Mesendoderm (in vitro differentiated cells): Measurements from ENCODE around the gene NRAP.
"Not testable (repeated sequence)": the region's sequence is repeated elsewhere in the genome, so short reads cannot be mapped to it uniquely, and the experiment has no call there.

Experiments used
- DNase-seq: peaks from one replicate; pipeline ENCODE4 v3.0.0; 2013
- H2AK5ac ChIP-seq: 2 replicates; pipeline ENCODE4 v1.6.1; 2013; ENCODE audit warnings: low read length, inconsistent platforms
- H2BK120ac ChIP-seq: 2 replicates; pipeline ENCODE4 v1.6.1; 2013; ENCODE audit warnings: low read depth, mild to moderate bottlenecking, low read length, moderate library complexity, mixed read lengths
- H2BK15ac ChIP-seq: replicated peaks from 2 replicates; pipeline ENCODE4 v1.6.1; 2013; ENCODE audit warnings: low read depth, mild to moderate bottlenecking, moderate library complexity
- H2BK5ac ChIP-seq: 2 replicates; pipeline ENCODE4 v1.6.1; 2013; ENCODE audit warnings: low read length, inconsistent platforms
- H3K18ac ChIP-seq: 2 replicates; pipeline ENCODE4 v1.6.1; 2013; ENCODE audit warnings: mild to moderate bottlenecking, low read length, mixed read lengths
- H3K23ac ChIP-seq: one replicate; pipeline ENCODE4 v1.6.1; 2013; ENCODE audit warnings: low read length
- H3K27ac ChIP-seq: 2 replicates; pipeline ENCODE4 v1.5.1; 2013; ENCODE audit warnings: low read depth, mild to moderate bottlenecking, inconsistent platforms, low read length, moderate library complexity
- H3K27me3 ChIP-seq: 2 replicates; pipeline ENCODE4 v1.6.1; 2013; ENCODE audit warnings: low read length, control low read depth, mild to moderate bottlenecking, inconsistent platforms; ENCODE audit not compliant: insufficient read depth, poor library complexity
- H3K36me3 ChIP-seq: 2 replicates; pipeline ENCODE4 v1.6.1; 2013; ENCODE audit warnings: low read length, inconsistent platforms; ENCODE audit not compliant: control insufficient read depth, insufficient read depth
- H3K4ac ChIP-seq: one replicate; pipeline ENCODE4 v1.6.1; 2013; ENCODE audit warnings: low read depth, mild to moderate bottlenecking, low read length, moderate library complexity
- H3K4me1 ChIP-seq: 2 replicates; pipeline ENCODE4 v1.6.1; 2013; ENCODE audit warnings: low read depth, low read length, inconsistent platforms; ENCODE audit not compliant: control insufficient read depth
- H3K4me2 ChIP-seq: 2 replicates; pipeline ENCODE4 v1.6.1; 2013; ENCODE audit warnings: low read length
- H3K4me3 ChIP-seq: 2 replicates; pipeline ENCODE4 v1.5.1; 2013; ENCODE audit warnings: mild to moderate bottlenecking, low read length
- H3K56ac ChIP-seq: one replicate; pipeline ENCODE4 v1.6.1; 2013; ENCODE audit warnings: low read length
- H3K79me1 ChIP-seq: 2 replicates; pipeline ENCODE4 v1.6.1; 2013; ENCODE audit warnings: low read length, inconsistent platforms
- H3K79me2 ChIP-seq: 2 replicates; pipeline ENCODE4 v1.6.1; 2013; ENCODE audit warnings: mild to moderate bottlenecking, low read length; ENCODE audit not compliant: control insufficient read depth, insufficient read depth
- H3K9ac ChIP-seq: 2 replicates; pipeline ENCODE4 v1.6.1; 2013; ENCODE audit warnings: low read length, inconsistent platforms
- H4K5ac ChIP-seq: one replicate; pipeline ENCODE4 v1.6.1; 2013; ENCODE audit warnings: low read length
- H4K8ac ChIP-seq: one replicate; pipeline ENCODE4 v1.6.1; 2013; ENCODE audit warnings: low read depth, mild to moderate bottlenecking, control low read depth, low read length, moderate library complexity
- WGBS: extraction: QIAGEN DNeasy Blood & Tissue Kit; methylation state at CpG from one replicate; pipeline ENCODE4 v1.1.7; 2013; ENCODE audit warnings: low lambda C conversion rate, missing lambda C conversion rate; ENCODE audit not compliant: insufficient coverage; ENCODE audit errors: extremely low coverage; 5-methylcytosine and 5-hydroxymethylcytosine counted together

Gene NRAP

GRCh38 chr10:113663142-113663541 is 699 bp downstream of the NRAP start:
- Histone ChIP-seq H3K23ac (no peak overlapping the region), H3K27me3 (no peaks in the 10 kb centered on the region), H2AK5ac (no peak overlapping the region), H3K36me3 (no peaks in the 10 kb centered on the region), H2BK15ac (no peak overlapping the region), H3K4me3 (no peak overlapping the region), H2BK5ac (no peak overlapping the region), H3K56ac (no peak overlapping the region), H3K79me1 (no peaks in the 10 kb centered on the region), H2BK120ac (no peak overlapping the region), H3K9ac (no peak overlapping the region), H3K4me2 (no peak overlapping the region), H3K27ac (no peak overlapping the region), H4K8ac (no peak overlapping the region), H4K5ac (no peak overlapping the region), H3K18ac (no peak overlapping the region), H3K4me1 (no peaks in the 10 kb centered on the region), H3K4ac (no peak overlapping the region), H3K79me2 (no peaks in the 10 kb centered on the region)
- no peak for DNase-seq
- WGBS: no CpG with 5 or more reads among the region's 5 CpGs

GRCh38 chr10:113661332-113661731 is 2.5 kb downstream of the NRAP start:
- DNase-seq: no peak
- no peaks in the 10 kb centered on the region for H3K79me2 ChIP-seq

DNA sequence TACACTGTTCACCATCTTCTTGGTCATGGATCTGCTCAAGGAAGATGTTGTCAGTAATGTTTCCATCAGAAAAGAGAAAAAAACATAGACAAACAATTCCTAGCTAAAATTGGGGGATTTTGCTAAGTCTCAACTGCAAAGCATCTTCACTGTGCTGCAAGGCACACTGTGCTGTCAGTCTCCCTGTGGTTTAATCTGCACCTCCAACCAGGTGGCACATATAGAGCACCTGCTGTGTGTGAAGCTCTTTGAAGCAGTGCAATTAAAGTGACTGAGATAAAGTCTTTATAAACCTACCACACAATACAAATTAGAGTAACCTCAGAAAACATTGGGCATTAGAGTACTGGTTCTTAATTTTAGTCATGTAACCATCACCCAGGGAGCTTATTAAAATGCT is 6.3 kb downstream of the NRAP start:
- Histone ChIP-seq H3K4me2 (no peak overlapping the region), H2BK5ac (no peak overlapping the region), H4K8ac (no peak overlapping the region), H2AK5ac (no peak overlapping the region), H2BK120ac (no peak overlapping the region), H3K4me3 (no peak overlapping the region), H3K18ac (no peak overlapping the region), H3K27me3 (no peaks in the 10 kb centered on the region), H3K23ac (no peak overlapping the region), H3K4me1 (no peaks in the 10 kb centered on the region), H2BK15ac (no peak overlapping the region), H3K4ac (no peak overlapping the region), H3K27ac (no peak overlapping the region), H3K9ac (no peak overlapping the region), H3K36me3 (no peaks in the 10 kb centered on the region), H3K79me1 (no peaks in the 10 kb centered on the region), H3K56ac (no peak overlapping the region), H3K79me2 (no peaks in the 10 kb centered on the region), H4K5ac (no peak overlapping the region)
- no peak for DNase-seq

More at GRCh38 chr10:113661332-113661731, 2.5 kb downstream of the NRAP start:
- H3K4me3 ChIP-seq: no peak overlapping the region
- H3K4me2 ChIP-seq: no peak overlapping the region
- H4K5ac ChIP-seq: no peak overlapping the region
- no peaks in the 10 kb centered on the region for H3K4me1 ChIP-seq
- H2AK5ac ChIP-seq: no peak overlapping the region
- H3K18ac ChIP-seq: no peak overlapping the region
- H3K9ac ChIP-seq: no peak overlapping the region
- H3K27ac ChIP-seq: no peak overlapping the region
- no peaks in the 10 kb centered on the region for H3K27me3 ChIP-seq
- no peak overlapping the region for H2BK15ac ChIP-seq
- H3K79me1 ChIP-seq: no peaks in the 10 kb centered on the region
- no peak overlapping the region for H3K56ac ChIP-seq
- H4K8ac ChIP-seq: no peak overlapping the region
- no peaks in the 10 kb centered on the region for H3K36me3 ChIP-seq
- no CpG with 5 or more reads among the region's 2 CpGs for WGBS
- H3K23ac ChIP-seq: no peak overlapping the region
- H2BK120ac ChIP-seq: no peak overlapping the region
- H3K4ac ChIP-seq: no peak overlapping the region
- no peak overlapping the region for H2BK5ac ChIP-seq

DNA sequence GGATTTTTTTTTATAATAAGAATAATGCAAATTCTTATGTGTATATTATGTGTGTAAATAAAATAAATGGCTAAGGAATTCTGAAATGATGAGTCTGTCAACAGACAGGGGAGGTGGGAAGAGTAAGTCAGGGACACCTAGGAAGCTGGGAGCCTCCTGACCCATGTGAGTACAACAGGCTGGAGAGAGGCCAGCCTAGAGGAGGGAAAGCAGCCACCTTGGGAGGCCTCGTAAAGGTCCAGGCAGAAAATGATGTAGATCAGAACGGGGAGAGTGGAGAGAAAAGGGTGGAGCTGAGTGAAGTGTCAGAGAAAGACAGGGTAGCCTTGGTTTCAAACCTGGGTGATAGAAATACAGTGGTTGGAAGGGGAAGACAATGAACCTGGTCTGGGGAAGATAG is 6.9 kb downstream of the NRAP start:
- Histone ChIP-seq H2AK5ac (no peak overlapping the region), H3K4me1 (no peaks in the 10 kb centered on the region), H3K9ac (no peak overlapping the region), H3K79me1 (no peaks in the 10 kb centered on the region), H3K23ac (no peak overlapping the region), H3K4me2 (no peak overlapping the region), H3K4me3 (no peak overlapping the region), H2BK5ac (no peak overlapping the region), H3K27me3 (no peaks in the 10 kb centered on the region), H3K27ac (no peak overlapping the region), H4K8ac (no peak overlapping the region), H2BK15ac (no peak overlapping the region), H3K36me3 (no peaks in the 10 kb centered on the region), H3K56ac (no peak overlapping the region), H4K5ac (no peak overlapping the region), H3K4ac (no peak overlapping the region), H3K18ac (no peak overlapping the region), H3K79me2 (no peaks in the 10 kb centered on the region), H2BK120ac (no peak overlapping the region)
- no peak for DNase-seq
- WGBS: no CpG with 5 or more reads among the region's 2 CpGs

DNA sequence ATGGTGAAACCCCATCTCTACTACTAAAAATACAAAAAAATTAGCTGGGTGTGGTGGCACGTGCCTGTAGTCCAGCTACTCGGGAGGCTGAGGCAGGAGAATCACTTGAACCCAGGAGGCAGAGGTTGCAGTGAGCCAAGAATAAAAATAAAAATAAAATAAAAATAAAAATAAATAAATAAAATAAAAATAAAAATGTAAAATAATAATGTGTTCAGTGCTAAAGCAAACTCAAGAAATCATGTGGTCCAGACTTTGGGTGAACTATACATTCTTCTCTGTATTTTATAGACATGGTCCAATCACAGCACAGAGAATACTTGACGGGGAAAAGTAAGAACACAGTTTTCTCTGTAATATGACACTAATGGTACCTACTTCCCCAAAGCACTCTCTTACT is 11.4 kb downstream of the NRAP start:
- not testable (repeated sequence) for H2BK5ac ChIP-seq, H2BK15ac ChIP-seq, H2AK5ac ChIP-seq, H3K4ac ChIP-seq, H4K5ac ChIP-seq, H3K18ac ChIP-seq, H3K4me2 ChIP-seq, H2BK120ac ChIP-seq, DNase-seq, H3K27ac ChIP-seq, H3K56ac ChIP-seq, H3K4me1 ChIP-seq, H3K4me3 ChIP-seq, H3K36me3 ChIP-seq, H3K79me2 ChIP-seq, H3K27me3 ChIP-seq, H3K23ac ChIP-seq, H3K79me1 ChIP-seq, H3K9ac ChIP-seq, H4K8ac ChIP-seq
- no CpG with 5 or more reads among the region's 3 CpGs for WGBS

GRCh38 chr10:113651898-113652297 is 11.9 kb downstream of the NRAP start:
- no peak overlapping the region for H3K4me3 ChIP-seq
- H4K5ac ChIP-seq: no peak overlapping the region
- H2AK5ac ChIP-seq: no peak overlapping the region
- no peak overlapping the region for H3K18ac ChIP-seq
- no peak overlapping the region for H2BK15ac ChIP-seq
- no peak overlapping the region for H3K9ac ChIP-seq
- no peak overlapping the region for H2BK120ac ChIP-seq
- H3K79me1 ChIP-seq: no peaks in the 10 kb centered on the region
- H4K8ac ChIP-seq: no peak overlapping the region
- no peak overlapping the region for H3K4me2 ChIP-seq
- no peaks in the 10 kb centered on the region for H3K36me3 ChIP-seq
- no peak overlapping the region for H3K23ac ChIP-seq
- H3K4ac ChIP-seq: no peak overlapping the region
- H3K27me3 ChIP-seq: no peaks in the 10 kb centered on the region
- H2BK5ac ChIP-seq: no peak overlapping the region
- no peak overlapping the region for H3K56ac ChIP-seq
- H3K4me1 ChIP-seq: no peaks in the 10 kb centered on the region
- no CpG with 5 or more reads among the region's 1 CpG for WGBS
- no peak overlapping the region for H3K27ac ChIP-seq
- no peaks in the 10 kb centered on the region for H3K79me2 ChIP-seq
- no peak for DNase-seq
